ENCODE results near the gene STRA6.

GRCh38 chr15:74184582-74185091 lies 17.9 kb downstream of the STRA6 start:
- TF ChIP-seq PBX3 (IDR thresholded peaks at IDR 0.05) (no peak), CTCF (IDR thresholded peaks at IDR 0.05) (no peak), CHD4 (IDR thresholded peaks at IDR 0.05; ENCODE audit: borderline replicate concordance) (no peak), ZSCAN20 (CRISPR knock-in tag; IDR thresholded peaks at IDR 0.05) (no peak)
